Upper lobe of left lung (tissue), 6 donors: ENCODE results near the gene SUSD2. TPM values are rescaled to one million over a fixed set of nuclear protein-coding genes. Genes with fewer than 3 reads are reported as not detected.

Experiments used
- ATAC-seq, 2 donors: fragments of 200-7000 bp; cut with Tn5 transposase; one replicate each; pipeline ENCODE4 v1.9.1; 2022; ENCODE audit warnings: mild to moderate bottlenecking in 2 of 2, moderate library complexity in 2 of 2; ENCODE audit not compliant: low FRiP score in 2 of 2
- DNase-seq, 2 donors: peaks; one replicate each; pipeline ENCODE4 v3.0.0-alpha.2; 2019 to 2020
- H3K27ac ChIP-seq, 4 donors: fragments of 200-600 bp; sonication (generic); one replicate each; pipeline ENCODE4 v1.5.1; 2016 to 2019
- H3K27me3 ChIP-seq, 4 donors: fragments of 200-600 bp; sonication (generic); one replicate each; pipeline ENCODE4 v1.5.1; 2017 to 2019
- H3K36me3 ChIP-seq, 4 donors: fragments of 200-600 bp; sonication (generic); one replicate each; pipeline ENCODE4 v1.5.1; 2016 to 2019
- H3K4me1 ChIP-seq, 4 donors: fragments of 200-600 bp; sonication (generic); one replicate each; pipeline ENCODE4 v1.5.1; 2018 to 2019
- H3K4me3 ChIP-seq, 4 donors: fragments of 200-600 bp; sonication (generic); one replicate each; pipeline ENCODE4 v1.5.1; 2017 to 2019; ENCODE audit warnings: mild to moderate bottlenecking in 2 of 4, moderate library complexity in 1 of 4
- H3K9me3 ChIP-seq, 4 donors: fragments of 200-600 bp; sonication (generic); one replicate each; pipeline ENCODE4 v1.5.1; 2018 to 2019
- EP300 ChIP-seq, 4 donors: sonication (generic); formaldehyde crosslinking; IDR thresholded peaks; one replicate each; pipeline ENCODE4 v1.5.1; 2017; ENCODE audit warnings: antibody characterized with exemption in 4 of 4, control low read depth in 2 of 4
- POLR2A ChIP-seq, 4 donors: fragments of 450-650 bp; IDR thresholded peaks; one replicate each; pipeline ENCODE4 v1.5.1; 2016 to 2017; ENCODE audit warnings: antibody characterized with exemption in 4 of 4, mild to moderate bottlenecking in 2 of 4
- POLR2AphosphoS5 ChIP-seq, 2 donors: sonication (generic); formaldehyde crosslinking; IDR thresholded peaks; one replicate each; pipeline ENCODE4 v1.5.1; 2017; ENCODE audit warnings: antibody characterized with exemption in 2 of 2
- WGBS, 2 donors: methylation state at CpG; one replicate each; pipeline ENCODE4 v1.1.5; 2017 to 2018; 5-methylcytosine and 5-hydroxymethylcytosine counted together
- total RNA-seq, 6 donors: library from RNA; depleted of rRNA in 4 of 6; stranded (reverse); fragments of >200 nt in 4 of 6; gene quantifications; one replicate each; pipeline versions ENCODE4 v1.1.0 to v1.2.1, GENCODE V29; 2016 to 2021
- TF ChIP-seq, protein P1 (sequence below), 6 experiments: fragments of 450-650 bp in 4 of 6; fragments of 200-600 bp in 2 of 6; sonication (generic) in 2 of 6; IDR thresholded peaks; one replicate each; pipeline ENCODE4 v1.5.1; 2016 to 2019; ENCODE audit warnings: antibody characterized with exemption in 6 of 6
- donor health status: DM: no; HTN: no; CAD: no; lungs with moderate emphysema.
- donor health status: DM: no; HTN: yes; CAD: no; lungs with severe emphysema.

Gene SUSD2
- total RNA-seq, 6 donors from 2014 or later, result 191 to 645 (median 348) TPM

DNA sequence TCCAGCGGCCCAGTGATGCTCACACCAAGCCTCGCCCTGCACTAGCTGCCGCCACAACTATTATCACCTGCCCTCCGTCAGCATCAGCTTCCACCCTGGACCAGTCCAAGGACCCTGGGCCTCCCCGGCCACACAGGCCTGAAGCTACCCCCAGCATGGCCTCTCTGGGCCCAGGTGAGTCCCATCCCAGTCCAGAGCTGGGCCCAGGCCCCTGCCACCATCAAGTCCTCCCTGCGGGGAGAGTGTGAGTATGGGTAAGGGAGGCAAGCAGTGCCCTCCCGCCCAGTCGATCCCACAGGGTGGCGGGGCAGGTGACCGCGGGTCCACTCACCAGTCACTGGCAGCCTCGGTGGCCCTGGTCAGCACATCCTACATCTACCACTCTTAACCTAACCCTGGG lies 9.5 kb upstream of the SUSD2 start:
- no peak overlapping the region for H3K27ac ChIP-seq
- ATAC-seq, result no peak
- H3K36me3 ChIP-seq, result peaks cover 35 to 98% (median 81%) of the 10 kb centered on the region in 4 donors
- no peaks in the 10 kb centered on the region for H3K9me3 ChIP-seq
- TF ChIP-seq POLR2AphosphoS5 (IDR thresholded peaks at IDR 0.05), result no peak
- TF ChIP-seq, protein P1, sequence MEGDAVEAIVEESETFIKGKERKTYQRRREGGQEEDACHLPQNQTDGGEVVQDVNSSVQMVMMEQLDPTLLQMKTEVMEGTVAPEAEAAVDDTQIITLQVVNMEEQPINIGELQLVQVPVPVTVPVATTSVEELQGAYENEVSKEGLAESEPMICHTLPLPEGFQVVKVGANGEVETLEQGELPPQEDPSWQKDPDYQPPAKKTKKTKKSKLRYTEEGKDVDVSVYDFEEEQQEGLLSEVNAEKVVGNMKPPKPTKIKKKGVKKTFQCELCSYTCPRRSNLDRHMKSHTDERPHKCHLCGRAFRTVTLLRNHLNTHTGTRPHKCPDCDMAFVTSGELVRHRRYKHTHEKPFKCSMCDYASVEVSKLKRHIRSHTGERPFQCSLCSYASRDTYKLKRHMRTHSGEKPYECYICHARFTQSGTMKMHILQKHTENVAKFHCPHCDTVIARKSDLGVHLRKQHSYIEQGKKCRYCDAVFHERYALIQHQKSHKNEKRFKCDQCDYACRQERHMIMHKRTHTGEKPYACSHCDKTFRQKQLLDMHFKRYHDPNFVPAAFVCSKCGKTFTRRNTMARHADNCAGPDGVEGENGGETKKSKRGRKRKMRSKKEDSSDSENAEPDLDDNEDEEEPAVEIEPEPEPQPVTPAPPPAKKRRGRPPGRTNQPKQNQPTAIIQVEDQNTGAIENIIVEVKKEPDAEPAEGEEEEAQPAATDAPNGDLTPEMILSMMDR (IDR thresholded peaks at IDR 0.05), result no peak
- TF ChIP-seq EP300 (IDR thresholded peaks at IDR 0.05), result no peak
- TF ChIP-seq POLR2A (IDR thresholded peaks at IDR 0.05), result no peak
- H3K4me3 ChIP-seq, result no peak overlapping the region
- no peaks in the 10 kb centered on the region for H3K27me3 ChIP-seq
- H3K4me1 ChIP-seq, result peaks cover 0 to 6% (median 0%) of the 10 kb centered on the region in 4 donors
- 92 to 94% methylated on average over 8 to 12 of the region's 12 CpGs for WGBS, 2 donors
- DNase-seq, result peak in 1 of 2 donors; percentile 70

DNA sequence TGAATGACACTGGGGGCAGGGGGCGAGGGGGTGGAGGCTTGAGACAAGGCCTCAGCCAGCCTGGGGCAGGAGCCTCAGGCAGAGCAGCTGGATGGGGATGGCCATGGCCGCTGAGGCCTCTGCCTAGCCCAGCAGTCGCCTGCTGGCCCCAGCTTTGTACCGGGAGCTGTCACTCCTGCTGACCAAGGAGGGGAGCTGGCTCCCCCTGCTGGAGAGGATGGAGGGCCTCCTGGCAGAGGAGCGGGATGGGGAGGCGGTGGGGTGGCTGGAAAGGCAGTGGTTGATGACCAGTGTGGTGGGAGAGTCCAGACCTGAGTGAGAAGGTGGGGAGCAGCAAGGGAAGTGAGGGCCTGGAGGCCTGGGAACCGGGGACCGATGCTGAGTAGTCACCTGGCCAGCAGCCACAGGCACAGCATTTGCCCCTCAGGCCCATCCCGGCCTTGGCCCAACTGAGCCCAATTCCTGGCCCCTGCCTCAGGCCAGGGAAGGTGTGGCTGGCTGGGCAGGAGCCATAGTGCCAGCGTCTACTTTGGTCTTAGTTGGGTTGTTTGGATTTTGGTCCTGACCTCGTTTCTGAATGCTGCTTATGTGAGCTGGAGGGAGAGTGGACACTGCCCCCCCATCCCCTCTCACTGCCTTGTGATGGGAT lies 6.0 kb upstream of the SUSD2 start:
- H3K36me3 ChIP-seq, result peaks cover 21 to 85% (median 69%) of the 10 kb centered on the region in 4 donors
- WGBS, 2 donors, result 58 to 63% methylated on average over 2 to 10 of the region's 11 CpGs
- ATAC-seq, result peak; percentile 65 to 78
- TF ChIP-seq POLR2A (IDR thresholded peaks at IDR 0.05) (no peak), POLR2AphosphoS5 (IDR thresholded peaks at IDR 0.05) (peak in 1 of 2 donors; percentile 21), EP300 (IDR thresholded peaks at IDR 0.05) (no peak)
- TF ChIP-seq, protein P1 (IDR thresholded peaks at IDR 0.05), result peak; percentile 76 to 93 (median 88)
- no peaks in the 10 kb centered on the region for H3K9me3 ChIP-seq
- H3K27me3 ChIP-seq, result no peaks in the 10 kb centered on the region
- peaks cover 0 to 15% (median 3%) of the 10 kb centered on the region in 4 donors for H3K4me1 ChIP-seq
- H3K4me3 ChIP-seq, result no peak overlapping the region
- H3K27ac ChIP-seq, result peak overlapping the region; percentile 22 to 58 (median 42)
- DNase-seq, result peak in 1 of 2 donors; percentile 77

DNA sequence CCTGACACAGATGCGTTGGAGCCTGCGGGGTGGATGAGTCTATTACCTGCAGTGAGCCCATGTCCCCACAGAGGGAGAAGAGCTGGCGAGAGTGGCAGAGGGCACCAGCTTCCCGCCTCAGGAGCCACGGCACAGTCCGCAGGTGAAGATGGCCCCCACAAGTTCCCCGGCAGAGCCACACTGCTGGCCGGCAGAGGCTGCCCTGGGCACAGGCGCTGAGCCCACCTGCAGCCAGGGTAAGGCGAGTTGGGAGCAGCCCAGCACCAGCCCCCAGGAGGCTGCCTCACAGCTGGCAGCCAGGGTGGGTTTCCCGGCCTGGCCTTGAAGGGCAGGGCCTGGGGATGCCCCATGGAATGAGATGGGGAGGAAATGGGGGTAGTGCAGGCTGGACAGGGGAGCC lies 5.2 kb upstream of the SUSD2 start:
- H3K9me3 ChIP-seq, result no peaks in the 10 kb centered on the region
- no peak overlapping the region for H3K4me3 ChIP-seq
- DNase-seq (no peak), ATAC-seq (no peak)
- H3K27me3 ChIP-seq, result no peaks in the 10 kb centered on the region
- WGBS, 2 donors, result 95 to 100% methylated on average over 7 to 11 of the region's 11 CpGs
- peak overlapping the region in 3 of 4 donors; percentile 33 to 58 (median 50) for H3K27ac ChIP-seq
- peaks cover 1 to 22% (median 8%) of the 10 kb centered on the region in 4 donors for H3K4me1 ChIP-seq
- peaks cover 20 to 78% (median 61%) of the 10 kb centered on the region in 4 donors for H3K36me3 ChIP-seq
- TF ChIP-seq, protein P1 (IDR thresholded peaks at IDR 0.05), result no peak
- TF ChIP-seq POLR2AphosphoS5 (IDR thresholded peaks at IDR 0.05) (no peak), EP300 (IDR thresholded peaks at IDR 0.05) (no peak), POLR2A (IDR thresholded peaks at IDR 0.05) (no peak)

DNA sequence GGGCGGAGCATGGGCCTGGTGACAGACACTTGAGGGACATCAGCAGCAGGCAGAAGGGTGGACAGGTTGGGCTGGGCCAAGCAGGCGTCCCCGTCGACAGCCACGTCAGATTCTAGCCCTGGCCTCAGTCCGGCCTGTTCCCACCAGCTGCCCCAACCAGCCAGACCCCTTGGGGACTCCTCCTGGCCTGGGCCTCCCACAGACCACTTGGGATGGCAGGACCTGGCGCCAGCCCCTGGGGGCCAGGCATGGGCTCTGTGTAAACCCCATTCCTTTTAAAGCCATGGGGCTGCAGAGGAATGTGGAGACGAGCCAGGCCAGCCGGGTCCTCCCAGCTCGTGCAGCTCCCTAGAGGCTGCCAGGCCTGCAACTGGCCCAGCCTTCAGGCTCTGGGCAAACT lies 4.7 kb upstream of the SUSD2 start:
- no peak for TF ChIP-seq EP300 (IDR thresholded peaks at IDR 0.05)
- no peak for TF ChIP-seq POLR2A (IDR thresholded peaks at IDR 0.05)
- TF ChIP-seq, protein P1 (IDR thresholded peaks at IDR 0.05), result no peak
- TF ChIP-seq POLR2AphosphoS5 (IDR thresholded peaks at IDR 0.05), result no peak
- Histone ChIP-seq H3K4me3 (no peak overlapping the region), H3K27ac (peak overlapping the region in 1 of 4 donors; percentile 50), H3K36me3 (peaks cover 14 to 72% (median 55%) of the 10 kb centered on the region in 4 donors), H3K27me3 (no peaks in the 10 kb centered on the region), H3K9me3 (no peaks in the 10 kb centered on the region), H3K4me1 (peaks cover 6 to 28% (median 14%) of the 10 kb centered on the region in 4 donors)
- ATAC-seq (no peak), DNase-seq (no peak)
- WGBS, 2 donors, result 68 to 87% methylated on average over 3 to 9 of the region's 10 CpGs
